Retinal pigment epithelial cell (primary cell): ENCODE results near the gene PAK6.

Source experiments
- DNase-seq: peaks from one replicate; pipeline ENCODE4 v3.0.0-alpha.2; 2010; ENCODE audit warnings: low read depth
- H3K4me3 ChIP-seq: 2 replicates; pipeline ENCODE4 v1.5.1; 2011; ENCODE audit warnings: mild to moderate bottlenecking, low read length, control low read depth, moderate library complexity
- TF ChIP-seq, protein P1 (sequence below): conservative IDR thresholded peaks from 2 replicates; pipeline ENCODE4 v1.5.1; 2011; ENCODE audit warnings: low read depth, low read length, control low read depth, inconsistent platforms

The PAK6 gene

DNA sequence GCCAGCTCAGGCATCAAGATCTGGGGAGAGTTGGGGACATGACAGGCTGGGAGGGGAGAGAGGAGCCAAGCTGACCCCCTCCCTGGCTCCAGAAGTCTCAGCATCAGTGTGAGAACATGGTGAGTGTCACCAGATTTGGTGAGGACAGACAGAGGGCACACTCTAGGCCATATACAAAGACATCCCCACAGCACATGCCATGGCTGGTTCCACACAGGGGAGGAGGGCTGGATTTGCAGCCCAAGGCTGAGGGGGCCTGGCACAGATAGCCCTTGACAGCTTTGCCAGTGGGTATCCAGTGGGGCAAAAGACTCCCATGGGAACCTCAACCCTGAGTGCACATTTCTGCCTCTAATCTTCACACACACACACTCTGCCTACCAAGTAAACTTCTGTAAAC lies 54.1 kb downstream of the PAK6 start:
- DNase-seq = no peak
- H3K4me3 ChIP-seq = no peak overlapping the region
- TF ChIP-seq, protein P1, sequence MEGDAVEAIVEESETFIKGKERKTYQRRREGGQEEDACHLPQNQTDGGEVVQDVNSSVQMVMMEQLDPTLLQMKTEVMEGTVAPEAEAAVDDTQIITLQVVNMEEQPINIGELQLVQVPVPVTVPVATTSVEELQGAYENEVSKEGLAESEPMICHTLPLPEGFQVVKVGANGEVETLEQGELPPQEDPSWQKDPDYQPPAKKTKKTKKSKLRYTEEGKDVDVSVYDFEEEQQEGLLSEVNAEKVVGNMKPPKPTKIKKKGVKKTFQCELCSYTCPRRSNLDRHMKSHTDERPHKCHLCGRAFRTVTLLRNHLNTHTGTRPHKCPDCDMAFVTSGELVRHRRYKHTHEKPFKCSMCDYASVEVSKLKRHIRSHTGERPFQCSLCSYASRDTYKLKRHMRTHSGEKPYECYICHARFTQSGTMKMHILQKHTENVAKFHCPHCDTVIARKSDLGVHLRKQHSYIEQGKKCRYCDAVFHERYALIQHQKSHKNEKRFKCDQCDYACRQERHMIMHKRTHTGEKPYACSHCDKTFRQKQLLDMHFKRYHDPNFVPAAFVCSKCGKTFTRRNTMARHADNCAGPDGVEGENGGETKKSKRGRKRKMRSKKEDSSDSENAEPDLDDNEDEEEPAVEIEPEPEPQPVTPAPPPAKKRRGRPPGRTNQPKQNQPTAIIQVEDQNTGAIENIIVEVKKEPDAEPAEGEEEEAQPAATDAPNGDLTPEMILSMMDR = no peak

DNA sequence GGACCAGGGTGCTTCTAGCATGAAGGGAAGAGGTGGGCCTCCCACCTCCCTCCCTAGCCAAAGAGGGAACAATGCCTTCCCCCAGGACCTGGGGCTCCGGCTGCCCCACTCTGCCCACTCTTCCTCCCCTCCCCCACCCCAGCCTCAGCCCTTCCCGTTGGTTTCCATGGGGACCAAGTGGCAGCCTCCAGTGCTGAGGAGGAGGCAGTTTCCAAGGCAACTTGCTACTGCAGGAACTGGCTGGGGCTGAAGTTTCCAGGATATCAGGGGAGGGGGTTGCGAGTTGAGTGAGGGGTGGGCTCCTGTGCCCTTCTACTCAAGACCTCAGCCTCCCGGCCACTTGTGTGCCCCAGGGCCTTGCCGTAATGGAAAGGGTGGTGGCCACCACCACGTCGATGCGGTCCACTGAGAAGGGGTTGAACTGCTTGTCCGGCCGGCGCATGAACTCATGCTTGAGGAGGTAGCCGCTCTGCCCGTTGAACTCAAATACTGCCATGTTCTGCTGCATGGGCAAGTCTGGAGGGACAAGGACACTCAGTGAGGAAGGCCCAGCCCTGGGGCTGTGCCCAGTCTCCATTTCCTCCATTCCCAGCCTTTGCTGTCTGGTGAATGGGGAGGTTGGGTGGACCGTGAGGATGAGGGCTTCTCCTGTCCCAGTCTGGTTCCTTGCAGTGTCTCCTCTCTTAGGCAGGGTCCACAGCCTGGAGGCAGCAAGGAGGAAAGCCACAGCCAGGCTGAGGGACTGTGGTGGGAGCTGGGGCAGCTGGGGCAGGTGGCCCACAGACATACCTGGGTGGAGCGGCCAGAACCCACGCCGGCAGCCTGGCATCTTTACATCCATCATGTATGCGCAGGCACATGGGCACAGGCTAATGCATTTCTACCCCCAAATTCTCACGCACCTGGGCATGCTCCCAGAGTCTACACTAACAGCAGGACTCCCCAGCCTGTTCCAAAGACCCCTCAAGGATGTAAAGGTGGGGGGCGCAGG lies 55.3 kb downstream of the PAK6 start:
- H3K4me3 ChIP-seq = no peak overlapping the region
- TF ChIP-seq, protein P1 = no peak
- no peak for DNase-seq

DNA sequence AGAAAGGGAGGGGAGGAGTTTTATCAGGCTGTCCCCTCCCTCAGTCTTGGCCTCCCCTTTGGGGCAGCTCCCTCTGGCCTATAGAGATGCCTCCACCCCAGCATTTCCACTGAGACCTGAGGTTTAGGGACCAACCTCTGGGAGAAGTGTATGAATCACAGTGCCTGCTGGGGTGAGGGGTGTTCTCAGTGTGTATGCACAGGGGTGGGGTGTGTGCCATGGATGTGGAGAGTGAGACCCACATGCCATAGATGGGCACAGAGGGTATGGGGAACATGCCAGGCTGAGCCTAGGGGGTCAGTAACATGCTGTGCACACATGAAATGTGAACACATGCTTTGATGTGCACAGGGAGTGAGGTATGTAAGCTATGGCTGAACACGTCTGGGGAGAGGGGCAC lies 56.4 kb downstream of the PAK6 start:
- TF ChIP-seq, protein P1 = no peak
- no peak overlapping the region for H3K4me3 ChIP-seq
- DNase-seq = no peak

DNA sequence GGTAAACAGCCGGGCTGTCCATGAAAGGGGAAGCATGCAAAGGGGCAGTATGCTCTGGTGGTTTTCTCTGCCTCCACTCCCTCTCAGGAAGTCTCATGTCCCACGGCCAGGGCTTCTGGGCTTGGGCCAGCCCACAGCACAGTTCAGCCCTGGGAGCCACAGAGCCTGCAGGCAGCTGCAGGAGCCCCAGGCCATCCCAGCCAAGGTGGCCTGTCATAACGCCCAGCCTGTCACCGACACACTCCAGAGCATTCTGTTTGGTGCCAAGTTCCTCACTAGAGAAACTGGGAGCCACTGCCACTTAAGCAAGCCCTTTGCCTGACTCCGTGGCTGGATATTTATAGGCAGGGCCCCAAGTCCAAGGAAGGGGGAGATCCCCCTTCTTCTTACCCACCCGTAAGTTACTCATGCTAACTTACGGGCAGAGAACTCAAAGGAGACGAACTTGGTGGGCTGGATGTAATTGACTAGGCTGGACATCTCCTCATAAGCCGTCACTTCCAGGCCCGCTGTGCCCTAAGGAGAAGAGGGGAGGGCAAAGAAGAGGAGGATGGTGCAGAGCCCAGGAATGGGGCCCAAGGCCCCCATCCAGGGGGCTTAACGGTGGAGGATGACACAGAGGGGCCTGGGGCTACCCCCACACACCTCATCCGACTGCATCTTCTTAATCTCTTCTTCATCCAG lies 57.2 kb downstream of the PAK6 start:
- H3K4me3 ChIP-seq = no peak overlapping the region
- DNase-seq = no peak
- TF ChIP-seq, protein P1 = no peak

DNA sequence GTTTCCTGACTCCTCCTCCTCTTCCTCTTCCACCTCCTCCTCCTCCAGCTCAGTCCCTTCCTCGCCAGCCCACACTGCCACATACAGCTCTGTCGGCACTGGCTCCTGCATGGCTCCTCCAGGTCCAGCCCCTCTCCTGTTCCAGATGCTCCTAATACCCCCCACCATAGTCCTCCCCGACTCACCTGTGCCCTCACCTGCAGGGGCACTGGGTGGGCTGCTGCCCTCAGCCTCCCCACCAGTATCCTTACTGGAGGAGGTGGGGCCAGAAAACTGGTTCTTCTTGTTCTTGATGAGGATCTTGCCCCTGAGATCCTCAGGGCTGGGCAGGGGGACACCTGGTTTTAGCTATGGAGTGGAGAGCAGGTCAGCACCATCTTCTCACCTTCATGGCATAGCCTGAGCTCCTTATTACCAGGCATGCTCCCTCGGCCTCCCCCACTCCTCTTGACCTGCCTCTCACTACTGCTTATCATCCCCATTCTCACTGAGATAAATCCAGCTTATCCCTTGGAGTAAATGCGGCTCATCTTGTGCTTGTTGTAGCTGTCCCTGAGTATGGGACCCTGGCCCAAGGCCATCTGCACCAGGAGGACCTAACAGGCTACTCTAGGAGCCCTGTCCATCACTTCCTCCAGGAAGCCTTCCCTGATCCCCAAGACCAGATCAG lies 57.8 kb downstream of the PAK6 start:
- no peak for DNase-seq
- TF ChIP-seq, protein P1 = no peak
- H3K4me3 ChIP-seq = no peak overlapping the region

DNA sequence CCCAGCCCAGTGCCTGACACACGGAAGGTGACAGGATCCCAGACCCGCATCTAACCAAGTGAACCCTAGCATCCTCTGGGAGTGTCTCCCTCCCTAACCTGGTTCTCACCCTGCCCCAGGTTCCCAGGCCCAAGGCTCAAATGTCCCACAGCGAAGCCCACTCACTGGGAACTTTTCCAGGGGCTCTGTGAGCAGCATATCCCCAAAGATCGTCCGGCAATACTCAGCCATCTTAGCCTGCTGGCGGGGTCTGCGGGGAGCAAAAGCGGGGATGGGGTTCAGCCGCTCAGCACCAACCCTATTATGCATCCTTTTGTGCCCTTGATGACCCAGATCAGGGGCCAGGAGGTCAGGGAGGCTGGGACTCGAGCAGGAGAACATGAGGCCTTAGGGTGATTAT lies 58.5 kb downstream of the PAK6 start:
- H3K4me3 ChIP-seq = no peak overlapping the region
- DNase-seq = no peak
- TF ChIP-seq, protein P1 = no peak
